GM12891 (cell line): Measurements from ENCODE around the gene NLRP12.

ENCODE experiments used
- POLR2A ChIP-seq: IDR thresholded peaks from 2 replicates; pipeline ENCODE4 v1.6.1; 2011; ENCODE audit warnings: low read depth, low read length, control low read depth
- POLR2AphosphoS5 ChIP-seq: IDR thresholded peaks from 2 replicates; pipeline ENCODE4 v1.6.1; 2011; ENCODE audit warnings: low read depth, low read length, control low read depth

DNA sequence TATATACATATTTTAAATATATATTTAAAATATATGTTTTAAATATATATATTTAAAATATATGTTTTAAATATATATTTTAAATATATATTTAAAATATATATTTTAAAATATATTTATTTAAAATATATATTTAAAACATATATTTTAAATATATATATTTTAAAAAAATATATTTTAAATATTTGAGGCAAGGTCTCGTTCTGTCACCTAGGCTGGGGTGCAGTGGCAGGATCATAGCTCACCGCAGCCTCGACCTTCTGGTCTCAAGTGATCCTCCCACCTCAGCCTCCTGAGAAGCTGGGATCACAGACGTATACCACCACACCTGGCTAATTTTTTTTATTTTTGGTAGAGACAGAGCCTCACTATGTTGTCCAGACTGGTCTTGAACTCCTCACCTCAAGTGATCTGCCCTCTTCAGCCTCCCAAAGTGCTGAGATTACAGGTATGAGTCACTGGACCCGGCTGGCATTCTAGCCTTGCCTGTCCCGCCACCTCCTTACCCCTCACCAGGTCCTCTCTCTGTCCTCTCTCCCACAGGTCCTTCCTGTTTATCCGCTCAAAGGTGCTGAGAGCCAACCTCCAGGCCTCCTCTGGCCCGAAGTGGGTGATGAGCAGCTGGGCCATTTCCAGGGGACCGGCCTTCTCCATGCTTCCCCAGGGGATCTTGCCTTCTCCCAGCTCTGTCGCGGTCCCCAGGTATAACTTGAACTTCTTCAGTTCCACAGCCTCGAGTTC lies 564 bp downstream of the NLRP12 start:
- no peak for TF ChIP-seq POLR2AphosphoS5
- TF ChIP-seq POLR2A = no peak
